Psoas muscle (tissue), 8 donors: ENCODE measurements around the gene KRTAP17-1. TPM values are rescaled to one million over a fixed set of nuclear protein-coding genes. Genes with fewer than 3 reads are reported as not detected.
"Not testable (repeated sequence)": the region's sequence is repeated elsewhere in the genome, so short reads cannot be mapped to it uniquely, and the experiment has no call there.

Experiments used
- ATAC-seq, 4 donors: fragments of 200-7000 bp; cut with Tn5 transposase; one replicate each; pipeline ENCODE4 v1.9.1; 2020; ENCODE audit warnings: moderate library complexity in 3 of 4, mild to moderate bottlenecking in 2 of 4
- DNase-seq, 2 donors: peaks; one replicate each; pipeline ENCODE4 v3.0.0-alpha.2; 2020
- H3K27ac ChIP-seq: fragments of 200-600 bp; one replicate; pipeline ENCODE4 v1.8.0; 2022
- H3K27me3 ChIP-seq, 3 donors: fragments of 200-600 bp in 1 of 3; one replicate each; pipeline versions ENCODE4 v1.6.1 to v1.8.0; 2013 to 2022; ENCODE audit warnings: low read length in 2 of 3, mild to moderate bottlenecking in 2 of 3, moderate library complexity in 1 of 3; ENCODE audit not compliant: insufficient read depth in 3 of 3
- H3K36me3 ChIP-seq, 2 donors: fragments of 200-600 bp in 1 of 2; one replicate each; pipeline versions ENCODE4 v1.6.1 to v1.8.0; 2013 to 2022; ENCODE audit warnings: low read depth in 1 of 2, mild to moderate bottlenecking in 1 of 2, moderate library complexity in 1 of 2; ENCODE audit not compliant: insufficient read depth in 1 of 2
- H3K4me1 ChIP-seq: fragments of 200-600 bp; one replicate; pipeline ENCODE4 v1.8.0; 2022
- H3K4me3 ChIP-seq: fragments of 200-600 bp; one replicate; pipeline ENCODE4 v1.8.0; 2022; ENCODE audit warnings: mild to moderate bottlenecking
- H3K9me3 ChIP-seq: fragments of 200-600 bp; one replicate; pipeline ENCODE4 v1.8.0; 2022
- CTCF ChIP-seq: fragments of 200-600 bp; IDR thresholded peaks from one replicate; pipeline ENCODE4 v1.8.0; 2022; ENCODE audit warnings: antibody characterized with exemption
- whole genome bisulfite sequencing, 3 donors: extraction: QIAGEN DNeasy Blood & Tissue Kit; methylation state at CpG; one replicate each; pipeline versions ENCODE4 v1.1.6 to v1.1.7; 2013; 5-methylcytosine and 5-hydroxymethylcytosine counted together
- intact Hi-C, 2 donors: fragments of 100-400 bp; cut with DNase I; formaldehyde crosslinking; loops; one replicate each; pipeline versions ENCODE4 v1.11.0 to v1.14.2; 2022
- polyA plus RNA-seq, 3 donors: library from polyadenylated mRNA; stranded (reverse); fragments of 200-250 nt; gene quantifications; one replicate each; pipeline ENCODE4 v1.2.3, GENCODE V29; 2013
- total RNA-seq, 4 donors: library from RNA; stranded (reverse); fragmentation: NEBNext Ultra II Directional in 2 of 4; extraction: Animal tissue kit (Norgen Biotek cat#: 25700) in 2 of 4; gene quantifications; one replicate each; pipeline versions ENCODE4 v1.2.1 to v1.2.4, GENCODE V29; 2021 to 2023
- donor health status: healthy with polysubstance abuse.
- donor health status: DM: no; HTN: no; CAD: no; lungs with moderate emphysema.
- donor health status: Bipolar disorder and iron deficiency.
- donor health status: healthy.
- donor health status: DM: yes; HTN: yes; CAD: no.
- donor health status: DM: no; HTN: no; CAD: no.
- donor health status: DM: no; HTN: no; CAD: no.
- donor health status: DM: yes; HTN: yes; CAD: no.

The KRTAP17-1 gene
- total and polyA plus RNA-seq, 7 donors = not detected

GRCh38 chr17:41278176-41278955, 37.1 kb downstream of the KRTAP17-1 start:
- no peaks in the 10 kb centered on the region for H3K36me3 ChIP-seq
- DNase-seq = no peak
- ATAC-seq = no peak
- intact Hi-C loops = no loop called here
- 74 to 86% (median 84%) methylated on average over 3 of the region's 3 CpGs for WGBS, 3 donors
- peaks cover 0 to 19% (median 4%) of the 10 kb centered on the region in 3 donors for H3K27me3 ChIP-seq
- H3K4me1 ChIP-seq = no peaks in the 10 kb centered on the region
- no peak overlapping the region for H3K4me3 ChIP-seq
- H3K9me3 ChIP-seq = no peaks in the 10 kb centered on the region
- no peak for TF ChIP-seq CTCF
- H3K27ac ChIP-seq = no peak overlapping the region

DNA sequence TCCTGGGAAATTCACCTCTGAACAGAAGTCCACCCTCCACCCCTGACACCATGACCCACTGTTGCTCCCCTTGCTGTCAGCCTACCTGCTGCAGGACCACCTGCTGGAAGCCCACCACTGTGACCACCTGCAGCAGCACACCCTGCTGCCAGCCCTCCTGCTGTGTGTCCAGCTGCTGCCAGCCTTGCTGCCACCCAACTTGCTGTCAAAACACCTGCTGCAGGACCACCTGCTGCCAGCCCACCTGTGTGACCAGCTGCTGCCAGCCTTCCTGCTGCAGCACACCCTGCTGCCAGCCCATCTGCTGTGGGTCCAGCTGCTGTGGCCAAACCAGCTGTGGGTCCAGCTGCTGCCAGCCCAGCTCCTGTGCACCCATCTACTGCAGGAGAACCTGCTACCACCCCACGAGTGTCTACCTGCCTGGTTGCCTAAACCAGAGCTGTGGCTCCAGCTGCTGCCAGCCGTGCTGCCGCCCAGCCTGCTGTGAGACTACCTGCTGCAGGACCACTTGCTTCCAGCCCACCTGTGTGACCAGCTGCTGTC, 39.8 kb downstream of the KRTAP17-1 start, which contains the start of gene KRTAP9-7:
Gene KRTAP9-7 (plus strand): TSS at position 51 of the 543 bp plus-strand sequence. CDS start 0 bp downstream, at position 51.
- ATAC-seq, DNase-seq: not testable (repeated sequence)
- 69 to 74% (median 74%) methylated on average over 3 of the region's 3 CpGs for WGBS, 3 donors

GRCh38 chr17:41271858-41272257, 43.7 kb downstream of the KRTAP17-1 start:
- ATAC-seq = no peak
- Histone ChIP-seq H3K27me3 (no peaks in the 10 kb centered on the region), H3K4me3 (no peak overlapping the region), H3K4me1 (no peaks in the 10 kb centered on the region), H3K27ac (no peak overlapping the region), H3K36me3 (no peaks in the 10 kb centered on the region), H3K9me3 (no peaks in the 10 kb centered on the region)
- TF ChIP-seq CTCF = no peak
- no peak for DNase-seq
- intact Hi-C loops = no loop called here
- 53 to 57% methylated on average over 1 of the region's 1 CpG; no CpG with 5 or more reads in 1 of the 3 donors for WGBS, 3 donors

More for the DNA sequence above, 39.8 kb downstream of the KRTAP17-1 start, which contains the start of gene KRTAP9-7:
- not testable (repeated sequence) for H3K9me3 ChIP-seq, H3K4me1 ChIP-seq, H3K27ac ChIP-seq, H3K27me3 ChIP-seq, H3K36me3 ChIP-seq, H3K4me3 ChIP-seq
- intact Hi-C loops = loop anchor here in 1 of 2 donors (2.0 kb wide), 1 partner anchor 13 kb away; no protein-coding TSS in a partner anchor

DNA sequence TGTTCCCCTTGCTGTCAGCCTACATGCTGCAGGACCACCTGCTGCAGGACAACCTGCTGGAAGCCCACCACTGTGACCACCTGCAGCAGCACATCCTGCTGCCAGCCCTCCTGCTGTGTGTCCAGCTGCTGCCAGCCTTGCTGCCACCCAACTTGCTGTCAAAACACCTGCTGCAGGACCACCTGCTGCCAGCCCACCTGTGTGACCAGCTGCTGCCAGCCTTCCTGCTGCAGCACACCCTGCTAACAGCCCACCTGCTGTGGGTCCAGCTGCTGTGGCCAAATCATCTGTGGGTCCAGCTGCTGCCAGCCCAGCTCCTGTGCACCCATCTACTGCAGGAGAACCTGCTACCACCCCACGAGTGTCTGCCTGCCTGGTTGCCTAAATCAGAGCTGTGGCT, 44.2 kb downstream of the KRTAP17-1 start:
- 0 to 22% methylated on average over 1 of the region's 1 CpG; no CpG with 5 or more reads in 1 of the 3 donors for WGBS, 3 donors
- H3K36me3 ChIP-seq, H3K4me3 ChIP-seq, H3K4me1 ChIP-seq, H3K27me3 ChIP-seq, intact Hi-C loops, H3K9me3 ChIP-seq, ATAC-seq, H3K27ac ChIP-seq, DNase-seq: not testable (repeated sequence)

DNA sequence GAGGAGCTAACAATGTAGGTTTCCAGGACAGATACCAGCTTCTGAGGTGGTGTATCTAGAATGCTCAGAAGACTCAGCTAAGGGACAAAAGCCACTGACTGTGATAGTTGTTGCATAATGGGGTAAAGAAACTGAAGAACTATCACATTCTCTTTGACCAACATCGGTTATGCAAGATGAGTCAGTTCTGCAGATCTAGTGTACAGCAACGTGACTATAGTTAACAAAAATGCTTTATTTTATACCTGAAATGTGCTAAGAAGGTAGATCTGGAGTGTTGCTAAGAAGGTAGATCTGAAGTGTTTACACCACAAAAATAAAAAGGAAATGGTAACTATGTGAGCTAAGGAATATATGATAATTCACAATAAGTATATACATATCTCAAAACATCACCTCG, 47.8 kb downstream of the KRTAP17-1 start:
- no peak for DNase-seq
- H3K27ac ChIP-seq = no peak overlapping the region
- H3K27me3 ChIP-seq = no peaks in the 10 kb centered on the region
- TF ChIP-seq CTCF = no peak
- no peaks in the 10 kb centered on the region for H3K4me1 ChIP-seq
- intact Hi-C loops = no loop called here
- no peaks in the 10 kb centered on the region for H3K36me3 ChIP-seq
- 84 to 95% methylated on average over 3 of the region's 3 CpGs; no CpG with 5 or more reads in 1 of the 3 donors for WGBS, 3 donors
- no peak for ATAC-seq
- H3K4me3 ChIP-seq = no peak overlapping the region
- no peaks in the 10 kb centered on the region for H3K9me3 ChIP-seq
